ENCODE results near the gene PPA1. TPM values are rescaled to one million over a fixed set of nuclear protein-coding genes. Genes with fewer than 3 reads are reported as not detected.

The PPA1 gene
- 179 and 185 TPM in 2 replicates for total RNA-seq

DNA sequence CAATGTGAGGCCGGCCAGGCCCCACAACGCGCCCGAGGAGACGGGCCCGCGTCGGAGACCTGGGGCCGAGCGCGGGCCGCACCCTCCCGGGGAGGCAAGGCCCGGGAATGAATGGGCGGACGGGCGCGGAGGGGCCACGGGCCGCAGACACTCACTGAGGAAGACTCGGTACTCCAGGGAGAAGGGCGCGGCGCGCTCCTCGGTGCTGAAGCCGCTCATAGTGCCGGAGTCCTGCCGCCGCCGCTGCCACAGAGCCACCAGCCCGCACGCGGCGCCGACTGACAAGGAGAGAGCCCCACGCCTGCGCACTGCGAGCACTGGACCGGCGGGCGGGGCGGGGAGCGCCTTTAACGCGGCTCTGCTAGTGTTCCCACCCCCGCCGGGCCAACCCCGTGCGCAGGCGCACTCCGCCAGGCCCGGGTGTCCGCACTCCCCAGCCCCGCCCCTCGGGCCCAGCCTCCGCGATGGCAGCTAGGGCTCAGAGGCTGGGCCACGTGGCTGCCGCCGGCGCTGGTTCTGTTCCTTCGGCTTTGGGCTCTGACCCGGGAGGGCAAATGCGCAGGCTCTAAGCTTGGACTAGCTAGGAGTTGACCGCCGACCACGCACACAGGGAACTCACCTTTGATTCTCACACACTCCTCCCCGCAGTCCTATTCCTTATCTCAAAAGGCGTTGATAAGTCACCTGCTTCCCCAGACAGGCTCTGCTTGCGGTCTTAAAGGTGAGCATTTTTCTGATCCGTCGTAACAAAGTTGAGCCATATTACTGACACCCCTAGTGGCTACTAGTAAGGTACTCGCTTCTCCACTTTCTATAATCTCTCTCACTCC lies at the start of gene PPA1:
TSS of gene PPA1 (minus strand) at position 321 of the 830 bp plus-strand sequence. CDS start at position 219, 102 bp downstream.

Other genes with a start within 250 kb of the PPA1 start
- gene MACROH2A2, start 180.6 kb downstream of the PPA1 start, total RNA-seq = 0.16 TPM in 1 of 2 replicates, not detected in the other
- 1.8 and 2.3 TPM in 2 replicates for gene AIFM2, start 100.6 kb downstream of the PPA1 start, total RNA-seq
- 3.7 and 5.0 TPM in 2 replicates for gene TYSND1, start 86.7 kb downstream of the PPA1 start, total RNA-seq
- gene SAR1A, start 62.9 kb downstream of the PPA1 start, total RNA-seq = 112 and 150 TPM in 2 replicates
- gene NPFFR1, start 50.6 kb upstream of the PPA1 start, total RNA-seq = not detected in 2 replicates
- 2.6 and 12.4 TPM in 2 replicates for gene LRRC20, start 149.2 kb upstream of the PPA1 start, total RNA-seq
- gene EIF4EBP2, start 170.7 kb upstream of the PPA1 start, total RNA-seq = 17.0 and 32.9 TPM in 2 replicates
- gene NODAL, start 208.3 kb upstream of the PPA1 start, total RNA-seq = not detected in 2 replicates
- 105 and 132 TPM in 2 replicates for gene PALD1, start 245.3 kb upstream of the PPA1 start, total RNA-seq